DMS53 (cell line): ENCODE data around the gene MBNL1.
"Not testable (repeated sequence)": the region's sequence is repeated elsewhere in the genome, so short reads cannot be mapped to it uniquely, and the experiment has no call there.

Experiments used
- DNase-seq: peaks from one replicate; lab custom pipeline; 2025; lab: John Stamatoyannopoulos, UW

MBNL1 gene

DNA sequence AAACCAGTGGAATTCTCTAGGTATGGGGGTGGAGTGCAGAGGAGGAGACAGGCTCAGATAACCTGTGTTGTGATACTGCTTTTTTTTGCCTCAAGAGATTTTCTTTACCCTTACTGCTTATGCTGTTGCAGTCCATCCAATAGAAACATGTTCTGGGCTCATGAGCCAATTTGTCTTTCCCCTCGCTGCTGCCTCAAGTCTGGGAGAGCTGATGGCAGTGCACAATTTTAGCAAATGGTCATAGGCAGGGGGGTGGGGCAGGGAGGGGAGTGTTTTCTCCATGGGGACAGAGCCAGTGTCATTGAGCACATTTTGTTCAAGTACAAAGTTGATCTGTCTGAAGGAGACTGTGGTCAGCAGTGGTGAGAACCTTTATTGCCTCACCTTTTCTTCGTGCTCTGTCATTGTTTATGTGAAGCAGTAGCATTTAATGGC is 134.9 kb downstream of the MBNL1 start:
- peak; percentile 7 for DNase-seq

DNA sequence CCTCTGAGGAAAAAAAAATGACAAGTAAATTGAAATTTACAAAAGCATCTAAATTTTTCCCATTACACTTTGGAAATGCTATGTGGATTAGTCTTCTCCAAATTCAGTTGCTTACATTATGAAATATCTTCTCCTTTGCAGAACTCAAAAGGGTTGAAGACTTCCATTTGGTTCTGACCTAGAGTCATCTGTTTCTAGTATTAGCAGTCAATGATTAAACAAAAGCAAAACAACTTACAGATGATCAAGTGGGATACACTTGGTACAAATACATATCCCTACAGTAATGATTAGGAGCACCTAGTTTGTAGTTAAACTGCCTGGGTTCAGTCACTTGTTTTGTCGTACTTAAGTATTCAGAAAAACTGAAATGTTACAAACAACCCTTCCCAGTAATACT is 136.2 kb downstream of the MBNL1 start:
- no peak for DNase-seq

DNA sequence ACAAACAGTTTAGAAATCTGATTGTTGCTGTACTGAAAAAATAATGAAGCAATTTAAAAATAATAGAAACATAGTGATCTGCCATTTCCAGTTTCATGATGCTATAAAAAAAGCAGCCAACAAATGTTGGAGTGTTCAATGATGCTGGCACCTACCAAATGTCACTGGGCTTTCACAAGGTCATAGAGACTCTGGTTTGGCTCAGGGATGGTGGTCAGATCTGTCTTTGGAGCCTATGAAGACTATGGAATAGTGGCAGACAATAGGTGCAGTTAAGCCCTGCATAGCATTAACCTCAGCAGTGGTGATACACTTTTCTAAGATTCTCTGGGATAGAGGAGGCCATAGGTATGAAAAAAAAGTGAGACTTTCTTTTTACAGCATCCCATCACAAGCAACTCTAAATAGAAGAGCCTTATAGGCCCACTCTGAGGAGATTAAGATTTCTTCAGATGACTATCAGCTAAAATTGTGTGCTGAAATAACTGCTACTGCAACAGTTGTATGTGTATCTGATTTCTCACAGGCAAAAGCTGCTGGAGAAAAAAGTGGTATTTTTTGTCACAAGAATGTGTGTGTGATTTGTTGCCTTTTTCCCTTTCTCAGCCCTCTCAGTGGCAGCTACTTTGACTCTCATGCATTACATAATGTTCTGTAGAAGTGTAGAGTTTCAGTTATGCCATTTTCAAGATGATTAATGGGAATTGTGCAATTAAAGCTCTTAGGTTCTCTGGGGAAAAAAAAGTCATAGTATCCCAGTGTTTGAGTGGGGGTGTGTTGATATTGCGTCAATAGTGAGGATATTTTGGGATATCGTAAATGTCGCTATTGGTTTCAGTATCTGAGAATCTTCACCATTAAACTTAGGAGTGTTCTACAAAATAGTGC is 137.4 kb downstream of the MBNL1 start:
- no peak for DNase-seq

DNA sequence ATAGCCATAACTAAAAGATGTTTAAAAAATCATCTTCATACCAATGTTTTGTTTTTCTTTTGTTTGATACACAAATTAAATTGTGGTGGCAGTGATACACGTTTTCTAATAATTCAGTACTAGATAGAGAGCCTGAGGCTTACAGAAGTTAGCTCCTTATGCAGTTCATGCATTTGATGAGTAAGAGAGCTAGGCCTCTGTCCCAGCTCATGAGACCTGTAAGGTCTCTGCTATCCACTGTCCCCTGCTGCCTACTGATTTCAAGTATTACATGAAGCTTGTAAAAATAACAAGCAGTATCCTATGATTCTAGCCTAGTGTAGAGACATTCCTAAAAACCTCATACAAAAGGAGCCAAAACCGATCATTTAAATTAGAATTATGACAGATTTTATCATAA is 144.5 kb downstream of the MBNL1 start:
- DNase-seq: no peak

DNA sequence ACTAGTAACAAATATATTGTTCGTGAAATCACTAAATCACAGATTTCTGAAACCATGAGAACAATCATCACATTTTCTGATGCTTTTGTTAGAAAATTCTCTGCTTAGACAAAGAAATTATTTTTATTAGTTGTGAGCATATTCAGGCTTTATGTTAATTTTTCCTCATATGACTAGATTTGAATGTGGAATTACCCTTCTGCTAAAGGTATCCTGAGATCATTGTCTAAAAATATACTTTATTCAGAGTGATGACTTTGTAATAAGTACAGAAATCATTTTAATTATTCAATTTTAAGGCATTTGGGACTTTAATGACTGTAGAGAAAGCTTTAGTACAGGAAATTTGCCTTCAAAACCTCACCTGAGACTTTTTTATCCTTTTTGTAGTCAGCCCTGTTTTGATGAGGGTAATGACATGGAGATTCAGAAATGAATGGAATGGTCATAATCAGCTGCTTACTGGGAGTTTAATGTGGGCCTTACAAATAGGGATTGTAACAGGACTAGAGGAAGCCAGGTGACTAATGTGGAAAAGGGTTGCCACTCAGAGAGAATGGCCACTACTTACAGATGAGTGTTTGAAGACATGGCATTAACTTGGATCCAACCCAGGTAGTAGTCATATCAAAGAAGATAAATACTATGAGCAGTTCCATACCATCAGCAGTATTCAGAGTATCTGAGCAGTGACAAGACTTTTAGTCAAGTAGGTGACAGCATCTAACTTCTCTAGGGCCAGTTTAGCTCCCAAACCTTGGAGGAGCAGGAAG is 148.3 kb downstream of the MBNL1 start:
- no peak for DNase-seq

DNA sequence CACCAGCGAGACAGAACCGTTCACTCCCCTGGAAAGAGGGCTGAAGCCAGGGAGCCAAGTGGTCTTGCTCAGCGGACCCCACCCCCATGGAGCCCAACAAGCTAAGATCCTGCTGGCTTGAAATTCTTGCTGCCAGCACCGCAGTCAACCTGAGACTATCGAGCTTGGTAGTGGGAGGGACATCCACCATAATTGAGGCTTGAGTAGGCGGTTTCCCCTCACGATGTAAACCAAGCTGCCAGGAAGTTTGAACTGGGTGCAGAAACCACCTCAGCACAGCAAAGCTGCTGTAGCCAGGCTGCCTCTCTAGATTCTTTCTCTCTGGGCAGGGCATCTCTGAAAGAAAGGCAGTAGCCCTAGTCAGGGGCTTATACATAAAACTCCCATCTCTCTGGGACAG is 151.0 kb downstream of the MBNL1 start:
- DNase-seq: no peak

DNA sequence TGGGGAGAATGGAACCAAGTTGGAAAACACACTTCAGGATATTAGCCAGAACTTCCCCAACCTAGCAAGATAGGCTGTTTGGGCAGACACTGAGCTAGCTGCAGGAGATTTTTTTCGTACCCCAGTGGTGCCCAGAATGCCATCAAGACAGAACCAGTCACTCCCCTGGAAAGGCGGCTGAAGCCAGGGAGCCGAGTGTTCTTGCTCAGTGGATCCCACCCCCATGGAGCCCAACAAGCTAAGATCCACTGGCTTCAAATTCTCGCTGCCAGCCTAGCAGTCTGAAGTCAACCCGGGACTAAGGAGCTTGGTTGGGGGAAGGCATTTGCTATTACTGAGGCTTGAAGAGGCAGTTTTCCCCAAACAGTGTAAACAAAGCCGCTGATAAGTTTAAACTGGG is 152.4 kb downstream of the MBNL1 start:
- DNase-seq: no peak

DNA sequence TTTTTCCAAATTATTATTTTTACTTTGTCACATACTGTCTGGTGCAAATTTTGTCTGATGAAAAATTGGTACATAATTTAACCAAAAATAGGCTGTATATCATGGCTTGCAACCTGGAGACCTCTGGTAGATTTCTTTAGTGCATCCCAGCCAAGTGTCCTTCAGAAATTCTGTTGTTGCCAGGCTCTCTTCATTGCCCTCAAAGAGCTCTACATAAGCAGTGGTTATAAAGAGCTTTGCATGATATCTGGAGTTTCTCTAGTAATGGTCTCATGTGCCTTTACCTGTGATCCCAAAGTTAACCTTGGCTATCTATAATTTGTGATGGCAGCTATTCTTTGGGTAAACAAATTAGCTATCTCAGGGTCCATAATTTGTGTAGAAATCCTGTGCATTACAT is 157.7 kb downstream of the MBNL1 start:
- no peak for DNase-seq

DNA sequence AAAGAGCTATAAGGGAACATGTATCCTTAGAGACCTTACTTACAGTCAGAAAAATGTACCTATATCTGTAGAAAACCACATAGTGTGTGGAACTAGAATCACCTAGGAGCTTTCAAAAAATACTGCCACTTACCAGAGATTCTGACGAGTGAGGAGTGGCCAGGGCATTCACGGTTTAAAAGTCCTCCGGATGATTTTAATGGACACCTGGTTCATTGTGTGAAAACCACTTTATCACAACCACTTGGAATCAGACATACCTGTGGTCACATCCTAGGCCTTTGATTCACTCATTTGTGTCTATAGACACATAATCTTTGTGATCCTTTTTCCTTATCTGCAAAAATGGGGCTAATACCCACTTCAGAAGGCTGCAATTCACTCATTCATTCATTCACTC is 159.8 kb downstream of the MBNL1 start:
- peak; percentile 18 for DNase-seq

DNA sequence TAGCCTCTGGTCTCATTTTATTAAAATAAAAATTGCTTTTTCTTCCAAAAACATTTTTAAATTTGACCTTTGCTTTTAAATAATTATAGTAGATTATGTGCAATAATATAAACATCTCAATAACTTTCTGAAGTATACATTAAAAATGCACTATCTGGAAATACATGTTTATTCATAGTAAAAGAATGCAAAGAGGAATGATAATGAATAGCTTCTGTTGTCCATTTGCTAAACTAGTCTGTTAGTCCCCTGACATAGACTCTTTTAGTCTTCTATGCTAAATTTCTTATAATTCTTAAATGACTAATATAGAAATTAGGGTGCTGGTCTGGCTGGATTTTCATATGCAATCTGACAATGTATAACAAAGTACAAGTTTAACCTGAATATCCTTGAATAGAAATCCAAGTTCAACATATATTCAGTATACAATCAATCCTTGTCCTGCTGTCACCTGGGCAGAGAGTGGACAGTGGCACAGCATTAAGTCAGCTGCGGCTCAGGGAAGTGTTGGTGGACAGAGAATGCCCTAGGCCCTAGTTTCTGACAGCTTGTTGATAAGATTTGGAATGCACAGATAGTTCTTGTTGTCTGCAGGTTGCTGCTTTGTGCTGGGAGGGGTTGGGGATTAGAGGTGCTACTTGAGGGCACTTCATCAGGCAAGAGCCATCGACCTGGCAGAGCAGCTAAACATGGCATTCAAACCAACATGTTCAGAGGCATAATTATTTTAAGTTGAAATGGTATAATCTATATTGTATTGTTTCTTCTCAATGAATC is 161.7 kb downstream of the MBNL1 start:
- DNase-seq: peak; percentile 17

DNA sequence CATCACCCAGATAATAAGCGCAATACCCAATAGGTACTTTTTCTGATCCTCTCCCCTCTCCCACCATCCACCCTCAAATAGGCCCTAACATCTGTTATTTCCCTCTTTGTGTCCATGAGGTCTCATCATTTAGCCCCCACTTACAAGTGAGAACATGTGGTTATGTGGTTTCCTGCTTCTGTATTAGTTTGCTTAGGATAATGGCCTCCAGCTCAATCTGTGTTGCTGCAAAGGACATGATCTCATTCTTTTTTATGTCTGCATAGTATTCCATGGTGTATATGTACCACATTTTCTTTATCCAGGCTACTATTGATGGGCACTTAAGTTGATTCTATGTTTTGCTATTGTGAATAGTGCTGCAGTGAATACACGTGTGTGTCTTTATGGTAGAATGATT is 165.4 kb downstream of the MBNL1 start:
- no peak for DNase-seq

DNA sequence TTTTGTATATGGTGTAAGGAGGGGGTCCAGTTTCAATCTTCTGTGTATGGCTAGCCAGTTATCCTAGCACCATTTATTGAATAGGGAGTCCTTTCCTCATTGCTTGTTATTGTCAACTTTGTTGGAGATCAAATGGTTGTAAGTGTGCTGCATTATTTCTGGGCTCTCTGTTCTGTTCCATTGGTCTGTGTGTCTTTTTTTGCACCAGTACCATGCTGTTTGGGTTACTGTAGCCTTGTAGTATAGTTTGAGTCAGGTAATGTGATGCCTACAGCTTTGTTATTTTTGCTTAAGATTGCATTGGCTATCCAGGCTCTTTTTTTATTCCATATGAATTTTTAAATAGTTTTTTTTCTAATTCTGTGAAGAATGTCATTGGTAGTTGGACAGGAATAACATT is 166.5 kb downstream of the MBNL1 start:
- not testable (repeated sequence) for DNase-seq

DNA sequence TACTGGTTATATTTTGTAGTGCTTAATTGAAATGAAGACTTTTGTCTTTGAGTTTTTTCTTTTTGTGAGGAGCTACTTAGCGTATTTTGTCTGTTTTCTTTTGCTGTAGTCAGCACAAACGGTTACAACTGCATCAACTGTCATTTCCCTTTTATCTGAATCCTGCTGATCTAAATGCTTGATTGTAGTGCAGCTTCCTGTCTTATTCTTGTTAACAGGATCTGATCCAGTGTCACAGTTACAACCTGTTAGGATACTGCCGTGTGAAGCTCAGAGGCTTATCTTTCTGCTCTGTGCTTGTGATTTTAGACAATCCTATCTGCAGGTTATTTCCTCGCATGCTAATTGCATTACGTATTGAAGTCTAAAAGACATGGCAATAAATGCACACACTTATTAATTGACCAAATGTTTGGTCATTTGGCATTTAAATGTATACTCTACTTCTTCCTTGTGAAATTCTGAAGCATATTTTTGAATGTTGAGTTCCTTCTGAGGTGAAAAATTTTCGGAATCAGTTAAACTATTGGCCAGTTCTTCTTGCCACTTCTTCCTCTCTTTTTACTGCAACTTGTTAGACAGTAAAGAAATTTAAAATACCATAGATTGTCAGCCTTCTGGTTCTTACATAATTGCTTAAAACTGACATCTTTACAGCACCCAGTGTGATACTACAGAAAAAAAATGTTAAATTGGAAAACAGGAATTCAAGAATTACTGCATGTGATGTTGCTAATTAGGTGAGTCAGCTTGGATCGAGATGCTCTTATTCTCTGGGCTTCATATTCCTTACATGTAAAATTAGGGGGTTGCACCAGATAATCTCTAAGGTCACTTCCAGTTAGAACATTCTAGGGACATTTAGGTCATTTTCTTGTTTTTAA is 168.2 kb downstream of the MBNL1 start:
- DNase-seq: no peak

DNA sequence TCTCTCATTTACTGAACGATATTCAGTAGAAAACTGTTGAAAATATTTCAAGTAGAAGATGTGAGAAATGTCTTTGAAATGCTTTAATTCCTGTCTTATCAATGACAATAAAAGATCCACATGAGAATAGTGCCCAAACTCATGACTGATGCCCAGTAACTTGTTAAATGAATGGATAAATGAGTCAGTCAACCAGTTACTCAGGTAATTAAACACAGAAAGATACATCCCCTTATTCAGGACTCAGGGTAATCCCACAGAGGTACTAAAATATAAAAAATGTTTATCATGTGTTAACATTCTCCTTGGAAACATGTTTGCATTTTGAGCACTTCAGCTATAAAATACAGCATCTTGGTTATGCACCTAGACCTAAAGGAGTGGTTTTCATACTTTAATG is 169.5 kb downstream of the MBNL1 start:
- no peak for DNase-seq

DNA sequence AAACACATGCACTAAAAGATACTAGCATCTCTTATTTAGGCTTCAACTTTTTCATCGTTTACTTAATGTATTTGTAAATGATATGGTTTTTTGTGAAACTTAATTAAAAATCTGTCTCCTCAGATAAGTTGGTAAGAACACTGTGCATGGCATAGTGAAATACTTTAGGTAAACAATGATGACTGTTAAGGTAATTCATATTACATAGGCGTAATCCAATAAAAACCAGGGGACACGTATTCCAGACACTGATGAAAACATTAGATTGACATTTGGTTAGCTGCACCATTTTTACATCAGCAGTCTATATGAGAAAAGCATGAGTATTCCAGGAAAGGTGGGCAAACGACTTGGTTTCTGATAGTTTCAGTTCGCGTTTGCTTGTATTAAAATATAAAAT is 170.0 kb downstream of the MBNL1 start:
- DNase-seq: no peak

DNA sequence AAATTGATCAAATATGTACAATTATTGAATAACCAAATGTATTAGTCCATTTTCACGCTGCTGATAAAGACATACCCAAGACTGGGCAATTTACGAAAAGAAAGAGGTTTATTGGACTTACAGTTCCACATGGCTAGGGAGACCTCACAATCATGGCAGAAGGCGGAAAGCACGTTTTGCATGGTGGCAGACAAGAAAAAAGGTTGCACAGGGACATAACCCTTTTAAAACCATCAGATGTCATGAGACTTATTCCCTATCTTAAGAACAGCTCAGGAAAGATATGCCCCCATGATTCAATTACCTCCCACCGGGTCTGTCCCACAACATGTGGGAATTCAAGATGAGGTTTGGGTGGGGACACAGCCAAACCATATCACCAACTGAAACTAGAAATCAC is 171.5 kb downstream of the MBNL1 start:
- not testable (repeated sequence) for DNase-seq

DNA sequence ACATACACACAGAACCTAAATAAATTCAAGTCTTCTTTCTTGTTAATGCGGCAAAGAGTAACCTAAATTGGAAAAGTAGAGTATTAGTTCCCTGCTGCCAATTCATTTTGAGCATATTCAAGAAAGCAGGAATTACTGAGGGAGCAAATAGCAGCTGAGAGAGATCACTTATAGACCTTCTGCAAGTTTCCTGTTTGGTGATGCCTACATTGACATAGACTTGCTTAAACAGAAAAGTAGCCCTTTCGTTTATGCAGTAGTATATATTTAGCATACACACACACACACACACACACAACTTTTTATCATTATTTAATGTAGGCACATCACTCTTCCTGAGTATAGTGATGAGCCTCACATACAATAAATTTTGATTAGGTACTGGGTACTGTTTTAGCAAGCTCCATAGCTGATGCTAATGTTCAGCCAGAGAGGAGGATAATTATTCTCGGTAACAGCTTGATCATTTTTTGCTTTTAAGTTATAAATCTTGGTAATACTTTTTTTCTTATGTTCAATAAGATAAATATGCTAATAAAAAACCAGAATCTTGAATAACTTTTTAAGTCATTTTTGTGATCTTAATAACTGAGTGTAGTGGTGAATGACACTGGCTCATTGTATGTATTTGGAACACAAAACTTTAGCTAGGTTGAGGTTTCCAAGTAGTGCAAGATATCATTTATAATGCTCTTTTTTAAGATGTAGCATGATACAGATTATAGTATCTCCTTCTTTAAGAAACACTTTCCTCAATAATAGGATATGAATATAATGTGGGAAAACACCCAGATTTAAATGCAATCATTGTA is 174.7 kb downstream of the MBNL1 start:
- DNase-seq: peak; percentile 2

DNA sequence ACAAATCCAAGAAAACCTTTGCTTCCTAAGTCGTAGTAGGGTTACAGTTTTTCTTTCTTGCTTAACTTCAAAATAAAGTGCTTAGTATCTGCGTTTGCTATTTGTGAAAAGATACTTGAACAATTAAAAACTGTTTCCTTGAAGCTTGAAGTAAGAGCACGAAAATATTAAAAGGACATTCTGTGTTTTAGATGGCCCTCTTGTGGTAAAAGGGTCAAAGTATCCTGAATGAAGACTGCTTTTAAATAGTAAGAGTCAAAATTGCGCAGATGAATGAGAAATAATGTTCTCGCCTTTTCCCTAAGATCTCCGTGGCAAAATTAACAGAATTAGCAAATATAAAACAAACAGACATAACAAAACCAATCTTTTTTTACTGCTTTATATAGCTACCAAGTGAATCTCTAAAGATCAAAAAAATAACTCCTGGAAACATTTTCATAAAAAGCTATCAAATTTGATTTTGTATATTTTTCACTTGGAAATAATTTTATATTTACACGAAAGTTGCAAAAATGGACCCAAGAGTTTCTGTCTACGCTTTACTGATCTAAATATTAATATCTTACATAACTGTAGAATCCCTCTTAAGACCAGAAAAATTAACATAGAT is 175.4 kb downstream of the MBNL1 start:
- peak; percentile 65 for DNase-seq

DNA sequence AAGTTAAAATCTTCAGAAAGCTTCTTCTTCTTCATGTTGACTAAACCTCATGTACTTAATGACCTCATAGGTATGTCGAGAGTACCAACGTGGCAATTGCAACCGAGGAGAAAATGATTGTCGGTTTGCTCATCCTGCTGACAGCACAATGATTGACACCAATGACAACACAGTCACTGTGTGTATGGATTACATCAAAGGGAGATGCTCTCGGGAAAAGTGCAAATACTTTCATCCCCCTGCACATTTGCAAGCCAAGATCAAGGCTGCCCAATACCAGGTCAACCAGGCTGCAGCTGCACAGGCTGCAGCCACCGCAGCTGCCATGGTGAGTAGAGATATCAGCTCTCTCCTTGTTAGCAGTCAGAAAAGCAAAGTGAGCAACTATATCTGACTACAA is 176.5 kb downstream of the MBNL1 start:
- peak; percentile 18 for DNase-seq

DNA sequence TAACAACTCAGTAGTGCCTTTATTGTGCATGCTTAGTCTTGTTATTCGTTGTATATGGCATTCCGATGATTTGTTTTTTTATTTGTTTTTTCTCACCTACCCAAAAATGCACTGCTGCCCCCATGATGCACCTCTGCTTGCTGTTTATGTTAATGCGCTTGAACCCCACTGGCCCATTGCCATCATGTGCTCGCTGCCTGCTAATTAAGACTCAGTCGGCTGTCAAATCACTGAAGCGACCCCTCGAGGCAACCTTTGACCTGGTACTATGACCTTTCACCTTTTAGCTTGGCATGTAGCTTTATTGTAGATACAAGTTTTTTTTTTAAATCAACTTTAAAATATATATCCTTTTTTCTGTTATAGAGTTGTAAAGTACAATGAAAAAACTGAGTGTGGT is 177.8 kb downstream of the MBNL1 start:
- no peak for DNase-seq
